PFSK-1 (cell line): ENCODE data around the gene TNFRSF11A.

Source experiments
- FOXP2 ChIP-seq: optimal IDR thresholded peaks from 2 replicates; pipeline ENCODE3; 2011; ENCODE audit warnings: borderline replicate concordance, control low read depth, inconsistent platforms; ENCODE audit not compliant: insufficient read depth; ENCODE audit errors: extremely low read length, extremely low read depth
- POLR2AphosphoS5 ChIP-seq: IDR thresholded peaks from 2 replicates; pipeline ENCODE4 v1.6.1; 2012; ENCODE audit warnings: low read depth, mild to moderate bottlenecking, control low read depth, low read length, moderate library complexity
- SIN3A ChIP-seq: IDR thresholded peaks from 2 replicates; pipeline ENCODE4 v1.6.1; 2012; ENCODE audit warnings: mild to moderate bottlenecking, low read length, moderate library complexity, borderline replicate concordance; ENCODE audit not compliant: insufficient read depth
- TAF1 ChIP-seq: IDR thresholded peaks from 2 replicates; pipeline ENCODE4 v1.6.1; 2012; ENCODE audit warnings: low read length, control low read depth, borderline replicate concordance; ENCODE audit not compliant: insufficient read depth
- TF ChIP-seq, protein P1 (sequence below), 2 experiments: IDR thresholded peaks; 2 replicates each; pipeline versions ENCODE4 v1.6.1 to v1.8.0; 2011 to 2012; ENCODE audit warnings: low read depth in 2 of 2, low read length in 2 of 2, control low read depth in 1 of 2, inconsistent platforms in 1 of 2, mild to moderate bottlenecking in 1 of 2, moderate library complexity in 1 of 2; ENCODE audit not compliant: insufficient read depth in 1 of 2

TNFRSF11A gene

DNA sequence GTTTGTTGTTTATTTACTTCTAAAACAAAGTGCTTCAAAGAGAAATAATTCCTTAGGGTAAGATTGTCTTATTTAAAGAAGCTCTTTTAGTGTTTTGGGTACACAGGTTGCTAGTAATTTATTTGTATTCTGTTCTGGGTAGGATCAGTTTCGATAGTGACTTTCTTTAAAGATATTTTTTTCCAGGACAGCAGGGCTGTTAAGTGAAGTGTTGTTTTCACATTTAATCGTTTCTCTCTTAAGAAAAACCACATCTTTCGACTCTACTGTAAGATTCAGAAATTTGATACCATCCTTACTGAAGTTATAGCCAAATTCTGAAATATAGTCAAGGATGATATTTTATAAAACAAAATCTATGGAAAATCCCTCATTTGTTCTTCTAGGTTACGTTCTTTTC is 17.8 kb downstream of the TNFRSF11A start:
- no peak for TF ChIP-seq FOXP2
- TF ChIP-seq TAF1 = no peak
- no peak for TF ChIP-seq POLR2AphosphoS5
- TF ChIP-seq, protein P1, sequence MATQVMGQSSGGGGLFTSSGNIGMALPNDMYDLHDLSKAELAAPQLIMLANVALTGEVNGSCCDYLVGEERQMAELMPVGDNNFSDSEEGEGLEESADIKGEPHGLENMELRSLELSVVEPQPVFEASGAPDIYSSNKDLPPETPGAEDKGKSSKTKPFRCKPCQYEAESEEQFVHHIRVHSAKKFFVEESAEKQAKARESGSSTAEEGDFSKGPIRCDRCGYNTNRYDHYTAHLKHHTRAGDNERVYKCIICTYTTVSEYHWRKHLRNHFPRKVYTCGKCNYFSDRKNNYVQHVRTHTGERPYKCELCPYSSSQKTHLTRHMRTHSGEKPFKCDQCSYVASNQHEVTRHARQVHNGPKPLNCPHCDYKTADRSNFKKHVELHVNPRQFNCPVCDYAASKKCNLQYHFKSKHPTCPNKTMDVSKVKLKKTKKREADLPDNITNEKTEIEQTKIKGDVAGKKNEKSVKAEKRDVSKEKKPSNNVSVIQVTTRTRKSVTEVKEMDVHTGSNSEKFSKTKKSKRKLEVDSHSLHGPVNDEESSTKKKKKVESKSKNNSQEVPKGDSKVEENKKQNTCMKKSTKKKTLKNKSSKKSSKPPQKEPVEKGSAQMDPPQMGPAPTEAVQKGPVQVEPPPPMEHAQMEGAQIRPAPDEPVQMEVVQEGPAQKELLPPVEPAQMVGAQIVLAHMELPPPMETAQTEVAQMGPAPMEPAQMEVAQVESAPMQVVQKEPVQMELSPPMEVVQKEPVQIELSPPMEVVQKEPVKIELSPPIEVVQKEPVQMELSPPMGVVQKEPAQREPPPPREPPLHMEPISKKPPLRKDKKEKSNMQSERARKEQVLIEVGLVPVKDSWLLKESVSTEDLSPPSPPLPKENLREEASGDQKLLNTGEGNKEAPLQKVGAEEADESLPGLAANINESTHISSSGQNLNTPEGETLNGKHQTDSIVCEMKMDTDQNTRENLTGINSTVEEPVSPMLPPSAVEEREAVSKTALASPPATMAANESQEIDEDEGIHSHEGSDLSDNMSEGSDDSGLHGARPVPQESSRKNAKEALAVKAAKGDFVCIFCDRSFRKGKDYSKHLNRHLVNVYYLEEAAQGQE (IDR thresholded peaks at IDR 0.05; ENCODE audit: insufficient read depth in 1 of 2, low read depth in 2 of 2, low read length in 2 of 2) = no peak
- TF ChIP-seq SIN3A = no peak

DNA sequence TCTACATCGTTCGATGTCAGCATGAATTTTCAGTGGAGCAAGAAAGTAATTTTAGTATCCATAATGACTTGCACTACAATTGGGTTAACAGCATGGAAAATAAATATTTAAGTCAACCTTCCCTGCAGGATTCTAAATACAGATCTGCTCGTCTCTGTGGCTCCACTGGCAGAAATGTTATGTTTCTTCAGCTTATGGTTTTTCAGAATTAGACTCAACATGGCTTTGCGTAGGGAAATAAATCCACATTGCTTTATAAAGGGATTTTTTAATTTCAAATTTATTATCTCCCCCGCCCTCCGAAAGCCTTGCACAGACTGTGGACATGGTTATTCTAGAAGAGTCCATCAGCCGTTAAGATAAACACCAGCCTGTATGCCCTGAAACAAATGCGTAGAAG is 18.2 kb downstream of the TNFRSF11A start:
- TF ChIP-seq SIN3A (no peak), FOXP2 (no peak), TAF1 (no peak), POLR2AphosphoS5 (no peak)
- TF ChIP-seq, protein P1 (IDR thresholded peaks at IDR 0.05; ENCODE audit: insufficient read depth in 1 of 2, low read depth in 2 of 2, low read length in 2 of 2) = no peak

DNA sequence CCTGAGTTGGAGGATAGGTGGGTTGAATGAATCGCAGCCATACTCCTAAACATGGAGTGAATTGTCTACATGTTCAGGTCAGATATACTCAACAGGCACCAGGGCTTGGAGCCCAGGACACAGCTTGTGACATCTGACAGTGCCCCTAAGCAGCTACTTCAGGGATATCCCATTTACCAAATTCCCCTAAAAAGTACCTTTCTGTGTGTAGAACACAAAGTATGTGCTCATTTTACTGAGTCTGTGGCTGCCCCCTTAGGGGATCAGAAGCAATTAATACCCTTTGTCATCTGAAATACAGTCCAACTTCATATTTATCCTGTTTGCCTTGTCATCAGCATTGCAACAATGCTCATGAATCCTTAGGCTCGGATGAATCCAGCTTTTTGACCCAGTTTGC is 20.8 kb downstream of the TNFRSF11A start:
- TF ChIP-seq FOXP2 (no peak), POLR2AphosphoS5 (no peak), SIN3A (no peak), TAF1 (no peak)
- TF ChIP-seq, protein P1 (IDR thresholded peaks at IDR 0.05; ENCODE audit: insufficient read depth in 1 of 2, low read depth in 2 of 2, low read length in 2 of 2) = no peak

DNA sequence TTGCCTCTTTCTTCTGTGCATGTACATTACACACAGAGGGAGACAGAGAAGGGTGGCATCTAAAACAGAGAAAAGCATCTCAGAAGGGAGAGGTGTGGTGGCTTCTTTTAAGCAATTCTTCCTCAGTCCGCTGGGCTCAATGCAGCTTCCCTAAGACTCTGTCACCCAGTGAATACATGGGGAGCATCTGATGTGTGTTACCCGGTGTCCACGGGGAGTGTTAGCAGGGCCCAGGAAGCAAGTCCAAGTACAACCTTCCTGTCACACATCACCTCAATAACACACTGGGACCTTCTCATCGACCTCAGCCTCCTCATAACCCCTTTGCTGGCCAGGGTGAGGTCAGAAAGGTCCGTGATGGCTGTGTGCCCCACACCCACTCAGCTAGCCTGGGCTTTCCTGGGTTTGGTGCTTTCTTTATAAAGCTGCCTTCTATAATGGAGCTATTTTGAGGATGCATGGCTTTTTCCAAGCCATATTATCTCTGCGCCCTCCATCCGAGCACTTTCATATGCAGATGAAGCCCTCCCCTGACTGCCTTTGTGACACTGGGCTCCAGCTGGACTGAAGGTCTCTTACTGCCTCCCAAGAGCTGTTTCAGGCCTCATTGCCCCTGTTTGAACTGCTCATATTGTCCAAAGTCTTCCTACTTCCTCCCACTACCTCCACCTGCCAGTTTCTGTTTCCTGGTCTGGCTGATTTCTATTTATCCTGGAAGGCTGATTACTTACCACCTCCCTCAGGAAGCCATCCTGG is 21.4 kb downstream of the TNFRSF11A start:
- no peak for TF ChIP-seq POLR2AphosphoS5

DNA sequence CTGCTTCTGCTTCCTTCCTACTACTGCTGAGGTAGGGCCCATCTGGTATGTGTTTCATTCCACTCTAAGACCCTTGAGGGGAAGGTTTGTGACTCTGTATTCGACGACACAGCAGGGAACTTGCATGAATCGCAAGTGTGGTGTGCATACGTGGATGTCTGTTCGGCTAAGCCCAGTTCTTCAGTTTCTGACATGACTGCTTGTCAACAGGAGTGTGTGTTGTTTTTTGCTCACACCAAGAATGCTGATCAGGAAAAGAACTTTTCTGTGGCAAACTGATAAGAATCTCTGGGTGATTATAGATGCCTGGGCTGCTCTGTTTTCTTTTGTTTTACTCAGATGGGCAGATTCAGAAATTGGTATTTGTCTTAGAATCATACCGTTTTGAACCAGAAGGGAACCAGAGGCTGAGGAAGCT is 22.0 kb downstream of the TNFRSF11A start:
- TF ChIP-seq TAF1 (no peak), SIN3A (no peak), FOXP2 (no peak)
- TF ChIP-seq, protein P1 (IDR thresholded peaks at IDR 0.05; ENCODE audit: insufficient read depth in 1 of 2, low read depth in 2 of 2, low read length in 2 of 2) = no peak
